HFF-Myc (cell line): ENCODE data around the gene HOXC12.

ENCODE experiments used
- DNase-seq: peaks from one replicate; pipeline ENCODE4 v3.0.0-alpha.2; 2011; ENCODE audit warnings: low read depth; ENCODE audit errors: extremely low read depth
- H3K4me3 ChIP-seq: replicated peaks from 2 replicates; pipeline ENCODE4 v1.5.1; 2011; ENCODE audit warnings: low read depth, mild to moderate bottlenecking, control low read depth, low read length
- CTCF ChIP-seq: IDR thresholded peaks from 2 replicates; pipeline ENCODE4 v1.5.1; 2012; ENCODE audit warnings: mild to moderate bottlenecking, low read depth, low read length, control low read depth; ENCODE audit errors: missing control alignments

HOXC12 gene

GRCh38 chr12:53992377-53992889 is 37.7 kb downstream of the HOXC12 start:
- DNase-seq = no peak
- H3K4me3 ChIP-seq = no peak overlapping the region
- TF ChIP-seq CTCF = no peak

GRCh38 chr12:53993162-53994008 is 38.7 kb downstream of the HOXC12 start:
- no peak for DNase-seq
- TF ChIP-seq CTCF = no peak
- H3K4me3 ChIP-seq = no peak overlapping the region

- DNase-seq = no peak
- no peak for TF ChIP-seq CTCF
- H3K4me3 ChIP-seq = no peak overlapping the region
Observed at GRCh38 chr12:53994009-53994263, 39.2 kb downstream of the HOXC12 start.

GRCh38 chr12:53994264-53995001 is 39.7 kb downstream of the HOXC12 start:
- no peak for DNase-seq
- no peak for TF ChIP-seq CTCF
- no peak overlapping the region for H3K4me3 ChIP-seq

- DNase-seq = no peak
- TF ChIP-seq CTCF = no peak
- H3K4me3 ChIP-seq = peak overlapping the region; percentile 34
Observed at GRCh38 chr12:53995002-53995377, 40.3 kb downstream of the HOXC12 start.

GRCh38 chr12:53995378-53996239 is 40.9 kb downstream of the HOXC12 start:
- no peak for DNase-seq
- peak overlapping the region; percentile 34 for H3K4me3 ChIP-seq

More at GRCh38 chr12:53995378-53996239, 40.9 kb downstream of the HOXC12 start:
- TF ChIP-seq CTCF = no peak
